Activated CD8-positive, alpha-beta memory T cell treated with anti-CD3 and anti-CD28 coated beads, Interleukin-2, amount 10 ng/mL, durations not matched to agents 7 days and 5 days (primary cell): Measurements from ENCODE around the gene EXT2. TPM values are rescaled to one million over a fixed set of nuclear protein-coding genes. Genes with fewer than 3 reads are reported as not detected.

Source experiments
- ATAC-seq: fragments of 150-1000 bp; cut with Tn5 transposase; one replicate; pipeline ENCODE4 v1.10.0; 2021; ENCODE audit warnings: moderate library complexity
- CTCF ChIA-PET: fragments of 350-600 bp; sonication (Branson Sonifier 250); formaldehyde crosslinking; loops from one replicate; lab custom pipeline; 2021; ENCODE audit warnings: antibody characterized with exemption; lab: Charles Lee
- DNase-seq: peaks from one replicate; pipeline ENCODE4 v3.0.0-alpha.2; 2020
- H3K27ac Mint-ChIP-seq: one replicate; pipeline ENCODE4 v1.8.0; 2021; ENCODE audit warnings: mild to moderate bottlenecking, mixed read lengths
- H3K27me3 Mint-ChIP-seq: one replicate; pipeline ENCODE4 v1.8.0; 2021; ENCODE audit warnings: mixed read lengths
- H3K36me3 Mint-ChIP-seq: one replicate; pipeline ENCODE4 v1.8.0; 2021; ENCODE audit warnings: mild to moderate bottlenecking, mixed read lengths
- H3K4me1 Mint-ChIP-seq: one replicate; pipeline ENCODE4 v1.8.0; 2021; ENCODE audit warnings: mixed read lengths
- H3K4me3 Mint-ChIP-seq: one replicate; pipeline ENCODE4 v1.8.0; 2021; ENCODE audit warnings: mild to moderate bottlenecking, moderate library complexity, mixed read lengths
- H3K9me3 Mint-ChIP-seq: one replicate; pipeline ENCODE4 v1.8.0; 2022; ENCODE audit warnings: low read depth, mixed read lengths
- total RNA-seq, 2 experiments: library from RNA; stranded (reverse); gene quantifications; one replicate each; pipeline ENCODE4 v1.2.3, GENCODE V29; 2021

The EXT2 gene
- total RNA-seq, 2 experiments from 2014 or later: 21.5 to 26.1 TPM

DNA sequence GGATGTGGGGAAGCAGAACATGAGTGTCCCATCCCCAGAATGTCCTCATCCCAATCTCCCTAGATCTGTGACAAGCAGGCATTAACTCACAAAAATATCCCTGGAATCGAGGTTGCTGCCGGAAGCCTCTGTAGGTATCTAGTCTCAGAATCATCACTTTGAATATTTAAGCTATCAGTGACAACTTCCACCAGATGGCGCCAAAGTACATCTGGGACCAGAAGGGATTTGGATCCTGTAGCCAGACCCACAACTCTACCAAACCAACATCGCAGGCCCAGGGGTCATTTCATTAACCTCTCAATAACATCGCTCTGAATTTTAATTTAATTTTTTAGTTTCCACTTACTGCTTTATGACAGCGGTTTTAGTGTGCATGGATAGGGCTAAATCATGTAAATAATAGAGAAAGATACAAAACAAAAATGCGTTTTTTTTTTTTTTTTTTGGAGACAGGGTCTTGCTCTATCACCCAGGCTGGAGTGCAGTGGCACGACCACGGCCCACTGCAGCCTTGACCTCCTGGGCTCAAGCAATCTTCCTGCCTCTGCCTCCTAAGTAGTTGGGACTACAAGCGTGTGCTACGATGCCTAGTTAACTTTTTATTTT, 1.1 kb upstream of the EXT2 start:
- Mint-ChIP-seq H3K4me1 (peaks cover 34% of the 10 kb centered on the region), H3K27ac (peak overlapping the region; percentile 34), H3K27me3 (peaks cover 14% of the 10 kb centered on the region), H3K9me3 (no peaks in the 10 kb centered on the region), H3K36me3 (peaks cover 5% of the 10 kb centered on the region), H3K4me3 (peak overlapping the region; percentile 55)
- CTCF ChIA-PET: interaction anchor here (0.6 to 5.4 kb wide), 29 partner anchors 10 to 816 kb away, joined by 3 to 88 read pairs (median 3); partner anchors contain the start of gene ACCS
- ATAC-seq (peak; percentile 43), DNase-seq (peak; percentile 86)

DNA sequence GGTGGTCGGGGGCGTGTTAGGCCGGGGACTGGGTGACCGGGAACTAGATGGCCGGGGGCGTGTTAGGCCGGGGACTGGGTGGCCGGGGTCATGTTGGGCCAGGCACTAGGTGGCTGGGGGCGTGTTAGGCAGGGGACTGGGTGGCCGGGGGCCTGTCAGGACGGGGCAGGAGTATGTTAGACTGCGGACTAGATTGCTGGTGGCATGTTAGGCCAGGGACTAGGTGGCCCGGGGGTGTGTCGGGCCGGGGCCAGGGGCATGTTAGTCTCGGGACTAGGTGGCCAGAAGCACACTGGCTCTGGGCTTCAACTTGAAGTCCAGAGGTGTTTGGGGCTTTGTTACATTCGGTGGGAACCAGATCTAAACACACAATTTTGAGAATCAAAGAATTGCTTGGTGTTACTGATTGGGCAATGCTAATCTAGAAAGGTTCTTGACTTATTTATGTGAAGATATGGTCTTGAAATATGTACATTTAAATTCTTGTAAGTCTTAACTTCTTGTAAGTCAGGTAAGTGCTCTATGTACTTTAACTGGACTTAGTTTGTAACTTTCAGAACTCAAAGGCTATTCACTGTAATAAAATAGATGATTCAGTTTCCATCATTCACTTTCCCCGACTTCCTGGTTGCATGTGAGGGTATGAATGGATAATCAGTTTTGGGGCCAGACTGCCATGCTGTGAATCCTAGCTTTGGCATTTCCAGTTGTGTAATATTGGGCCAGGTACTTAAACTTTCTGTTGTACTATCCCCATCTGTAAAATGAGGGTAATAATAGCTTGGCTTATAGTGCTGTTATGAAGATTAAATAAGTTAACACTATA, 1.1 kb downstream of the EXT2 start:
- no peak for ATAC-seq
- peak overlapping the region; percentile 3 for H3K27ac Mint-ChIP-seq
- H3K9me3 Mint-ChIP-seq: no peaks in the 10 kb centered on the region
- peaks cover 9% of the 10 kb centered on the region for H3K27me3 Mint-ChIP-seq
- H3K4me1 Mint-ChIP-seq: peaks cover 23% of the 10 kb centered on the region
- no peak for DNase-seq
- peak overlapping the region; percentile 78 for H3K4me3 Mint-ChIP-seq
- CTCF ChIA-PET: interaction anchor here (0.6 to 1.7 kb wide), 4 partner anchors 11 to 427 kb away, joined by 3 to 4 read pairs (median 3); no protein-coding TSS in a partner anchor
- H3K36me3 Mint-ChIP-seq: peaks cover 3% of the 10 kb centered on the region

DNA sequence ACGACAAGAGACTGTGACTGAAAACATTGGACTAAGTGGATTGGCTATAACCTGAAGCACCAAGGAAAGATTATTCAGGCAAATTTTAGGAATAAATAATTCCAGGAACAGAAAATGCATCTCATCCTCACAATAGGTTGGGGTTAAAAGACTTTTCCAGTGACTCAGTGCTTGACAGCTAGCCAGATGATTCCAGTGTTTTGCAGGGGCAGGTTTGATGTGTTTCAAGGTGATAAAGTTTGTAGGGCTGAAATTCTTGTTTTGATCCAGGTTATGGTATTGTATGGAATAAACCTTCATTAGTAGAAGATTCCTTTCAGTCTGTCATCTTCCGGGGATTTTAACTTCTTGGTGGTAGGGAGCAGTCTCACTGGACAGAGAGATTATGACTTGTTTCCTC, 2.3 kb downstream of the EXT2 start:
- DNase-seq (no peak), ATAC-seq (no peak)
- Mint-ChIP-seq H3K4me3 (no peak overlapping the region), H3K27ac (no peak overlapping the region), H3K27me3 (peaks cover 4% of the 10 kb centered on the region), H3K9me3 (no peaks in the 10 kb centered on the region), H3K36me3 (peaks cover 3% of the 10 kb centered on the region), H3K4me1 (peaks cover 25% of the 10 kb centered on the region)
- CTCF ChIA-PET: interaction anchor here (1.2 to 1.7 kb wide), 3 partner anchors 9 to 426 kb away, joined by 3 to 4 read pairs (median 3); no protein-coding TSS in a partner anchor

DNA sequence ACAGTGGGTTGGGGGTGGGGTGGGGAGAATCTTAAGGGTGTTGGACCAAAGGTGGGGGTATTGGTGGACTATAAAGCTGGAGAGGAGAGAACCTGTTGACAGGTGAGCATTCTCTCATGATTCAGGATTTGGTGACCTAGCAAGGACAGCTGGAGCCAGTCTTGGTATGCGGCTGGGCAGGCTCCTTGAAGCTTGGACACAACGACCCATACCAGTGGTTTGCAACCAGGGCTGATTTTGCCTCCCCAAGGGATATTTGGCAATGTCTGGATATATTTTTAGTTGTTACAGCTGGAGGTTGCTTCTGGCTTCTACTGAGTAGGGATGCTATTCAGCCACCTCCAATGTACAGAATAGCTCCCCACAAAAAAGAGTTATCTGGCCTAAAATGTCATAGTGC, 5.6 kb downstream of the EXT2 start:
- ATAC-seq: no peak
- CTCF ChIA-PET: interaction anchor here (1.1 to 1.3 kb wide), 2 partner anchors 19 to 21 kb away, joined by 3 read pairs; no protein-coding TSS in a partner anchor
- Mint-ChIP-seq H3K27me3 (no peaks in the 10 kb centered on the region), H3K4me3 (no peak overlapping the region), H3K27ac (no peak overlapping the region), H3K4me1 (peaks cover 20% of the 10 kb centered on the region), H3K36me3 (peaks cover 3% of the 10 kb centered on the region), H3K9me3 (no peaks in the 10 kb centered on the region)
- no peak for DNase-seq

DNA sequence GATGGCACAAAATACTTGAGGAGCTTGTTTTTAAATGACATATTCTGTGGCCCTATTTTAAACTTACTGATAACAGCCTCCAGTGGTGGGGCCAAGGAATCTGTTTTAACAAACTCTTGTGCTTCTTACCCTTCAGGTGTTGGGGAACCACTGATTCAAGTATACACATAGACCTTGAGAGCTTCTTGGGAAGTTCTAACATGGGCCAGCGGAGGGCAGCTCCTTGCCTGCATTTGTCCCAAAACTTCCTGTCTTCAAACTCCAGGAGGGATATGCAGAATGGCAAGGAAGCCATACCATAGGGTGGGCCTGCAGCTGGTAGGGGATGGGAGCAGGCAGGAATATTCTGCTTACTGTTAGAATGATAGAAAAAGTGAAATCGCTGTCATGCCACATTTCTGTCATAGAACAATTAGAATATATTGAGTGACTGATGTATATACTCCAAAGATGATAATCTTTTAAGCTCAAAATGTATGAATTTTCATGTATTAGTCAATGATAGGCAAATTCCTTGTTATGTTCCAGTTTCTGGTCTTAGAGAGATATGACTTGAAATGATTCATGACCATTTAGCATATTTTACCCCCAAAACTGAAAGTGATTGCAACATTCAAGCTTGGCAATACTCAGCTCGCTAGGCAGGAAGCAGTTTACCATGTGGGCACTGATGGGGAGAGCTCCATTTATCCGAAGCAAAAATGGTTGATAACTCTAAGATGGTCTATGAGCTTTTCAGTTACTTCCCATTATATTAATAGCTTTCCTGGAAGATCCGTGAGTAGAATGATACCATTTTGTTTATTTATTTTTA, 9.2 kb downstream of the EXT2 start:
- DNase-seq (no peak), ATAC-seq (no peak)
- no peak overlapping the region for H3K27ac Mint-ChIP-seq
- H3K4me1 Mint-ChIP-seq: peaks cover 9% of the 10 kb centered on the region
- H3K36me3 Mint-ChIP-seq: no peaks in the 10 kb centered on the region
- H3K4me3 Mint-ChIP-seq: no peak overlapping the region
- H3K9me3 Mint-ChIP-seq: no peaks in the 10 kb centered on the region
- no peaks in the 10 kb centered on the region for H3K27me3 Mint-ChIP-seq
- CTCF ChIA-PET: interaction anchor here (1.1 to 6.4 kb wide), 4 partner anchors 11 to 452 kb away, joined by 3 to 88 read pairs (median 4); partner anchors contain the start of gene EXT2

DNA sequence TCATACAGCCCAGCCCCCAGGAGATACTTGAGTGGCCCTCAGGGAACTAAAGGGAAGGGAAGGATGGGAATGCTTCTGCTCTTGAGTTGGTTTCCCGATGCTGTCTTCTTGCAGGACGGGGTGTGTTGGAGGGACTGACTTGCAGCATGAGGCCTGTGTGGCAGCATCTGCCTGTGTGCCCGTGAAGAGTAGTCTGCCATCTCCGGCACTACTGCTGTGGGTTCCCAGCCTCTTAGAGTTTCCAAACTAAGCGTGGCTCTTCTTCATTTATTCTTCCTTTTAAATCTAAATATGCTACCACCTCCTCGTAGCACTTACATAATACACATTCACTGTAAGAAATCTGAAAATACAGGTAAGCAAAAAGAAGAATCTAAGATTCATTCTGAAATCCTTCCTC, 12.8 kb downstream of the EXT2 start:
- DNase-seq (no peak), ATAC-seq (no peak)
- H3K27ac Mint-ChIP-seq: no peak overlapping the region
- peaks cover 14% of the 10 kb centered on the region for H3K4me1 Mint-ChIP-seq
- no peak overlapping the region for H3K4me3 Mint-ChIP-seq
- H3K9me3 Mint-ChIP-seq: no peaks in the 10 kb centered on the region
- CTCF ChIA-PET: interaction anchor here (6.4 kb wide), 1 partner anchor 15 kb away, joined by 88 read pairs; the partner anchor contains the start of gene EXT2
- peaks cover 5% of the 10 kb centered on the region for H3K36me3 Mint-ChIP-seq
- H3K27me3 Mint-ChIP-seq: no peaks in the 10 kb centered on the region

DNA sequence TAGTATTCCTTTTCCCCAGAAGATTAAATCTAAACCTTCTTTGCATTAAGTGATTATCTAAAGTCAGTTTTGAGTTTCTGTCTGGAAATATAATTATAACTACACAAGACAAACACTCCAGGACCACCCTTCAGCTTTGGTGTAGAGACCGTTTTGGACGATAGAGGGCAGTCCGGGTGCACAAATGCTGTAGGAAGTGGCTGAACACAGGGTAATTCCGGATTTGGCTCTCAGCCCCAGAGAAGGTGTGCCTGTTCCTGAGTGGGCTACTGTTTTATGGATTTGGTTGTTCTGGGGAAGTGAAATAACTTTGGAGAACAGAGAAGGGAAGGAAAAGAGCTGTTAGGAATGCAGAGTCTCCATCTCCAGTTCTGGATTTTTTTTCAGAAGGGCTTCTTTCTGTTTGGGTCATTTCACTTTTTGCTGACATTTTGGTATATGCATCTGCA, 14.8 kb downstream of the EXT2 start:
- Mint-ChIP-seq H3K4me3 (no peak overlapping the region), H3K36me3 (peaks cover 11% of the 10 kb centered on the region), H3K4me1 (peaks cover 8% of the 10 kb centered on the region), H3K27me3 (no peaks in the 10 kb centered on the region), H3K9me3 (no peaks in the 10 kb centered on the region), H3K27ac (peak overlapping the region; percentile 45)
- ATAC-seq (peak; percentile 99), DNase-seq (peak; percentile 79)
- CTCF ChIA-PET: interaction anchor here (1.0 to 2.5 kb wide), 11 partner anchors 10 to 423 kb away, joined by 3 to 13 read pairs (median 5); partner anchors contain the start of genes ACCS and EXT2

DNA sequence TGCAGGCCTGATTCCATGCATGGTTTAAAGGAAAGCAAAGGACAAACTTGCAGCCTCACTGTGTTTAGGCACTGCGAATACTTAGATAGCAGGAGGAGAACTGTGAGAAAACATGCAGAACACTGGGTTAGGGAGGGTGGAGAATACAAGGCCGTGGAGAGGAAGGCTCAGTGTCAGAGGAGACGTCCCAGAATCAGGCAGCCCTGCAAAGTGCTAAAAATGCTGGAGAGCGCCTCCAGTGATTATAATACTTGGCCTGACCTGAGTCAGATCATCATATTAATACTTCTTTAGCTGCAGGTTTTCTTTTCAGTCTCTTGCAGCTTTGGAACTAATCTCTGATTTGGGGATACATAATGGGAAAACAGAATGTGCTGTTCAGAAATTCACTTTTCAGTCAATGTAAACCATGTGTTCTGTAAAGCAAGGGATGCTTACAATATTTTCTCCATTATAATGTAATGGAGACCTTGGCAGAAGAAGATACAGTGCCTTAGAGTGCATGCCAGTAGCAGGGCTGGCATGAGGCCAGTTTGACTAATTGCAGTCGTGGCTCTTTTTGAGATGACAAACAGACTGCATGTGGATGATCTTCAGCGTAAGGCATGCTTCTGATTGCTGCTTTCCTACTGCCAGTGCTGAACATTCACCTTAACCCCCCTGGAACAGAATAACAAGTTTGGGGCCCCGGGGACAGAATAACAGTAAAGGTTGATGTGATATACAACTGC, 16.8 kb downstream of the EXT2 start:
- peaks cover 24% of the 10 kb centered on the region for H3K36me3 Mint-ChIP-seq
- CTCF ChIA-PET: interaction anchor here (1.0 to 1.9 kb wide), 3 partner anchors 15 to 411 kb away, joined by 3 to 5 read pairs (median 4); no protein-coding TSS in a partner anchor

DNA sequence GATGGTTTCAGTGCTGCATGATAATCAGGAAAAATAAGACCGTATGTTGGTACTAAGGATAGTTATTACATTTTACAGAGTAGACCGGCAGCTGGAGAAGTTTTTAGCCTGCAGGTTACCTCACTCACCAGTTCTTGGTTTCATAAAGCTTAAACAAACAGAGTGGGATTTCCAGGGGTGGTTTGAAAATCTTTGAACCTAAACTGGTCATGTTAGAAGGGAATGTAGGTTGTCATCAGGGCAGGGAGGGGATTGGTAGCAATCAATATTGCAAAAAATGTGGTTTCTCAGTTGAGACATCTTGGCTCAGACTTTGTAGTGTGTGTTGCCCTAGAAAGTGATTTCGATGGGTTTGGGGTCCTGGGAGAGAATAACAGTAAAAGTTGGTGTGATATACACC, 17.5 kb downstream of the EXT2 start:
- Mint-ChIP-seq H3K27ac (no peak overlapping the region), H3K4me3 (no peak overlapping the region), H3K9me3 (no peaks in the 10 kb centered on the region), H3K27me3 (no peaks in the 10 kb centered on the region), H3K36me3 (peaks cover 28% of the 10 kb centered on the region), H3K4me1 (peaks cover 6% of the 10 kb centered on the region)
- no peak for ATAC-seq
- DNase-seq: no peak
- CTCF ChIA-PET: interaction anchor here (1.0 kb wide), 1 partner anchor 16 kb away, joined by 3 read pairs; no protein-coding TSS in a partner anchor

More for the DNA sequence above, 16.8 kb downstream of the EXT2 start:
- ATAC-seq (no peak), DNase-seq (no peak)
- Mint-ChIP-seq H3K4me3 (no peak overlapping the region), H3K4me1 (peaks cover 6% of the 10 kb centered on the region), H3K27me3 (no peaks in the 10 kb centered on the region), H3K9me3 (no peaks in the 10 kb centered on the region), H3K27ac (no peak overlapping the region)

DNA sequence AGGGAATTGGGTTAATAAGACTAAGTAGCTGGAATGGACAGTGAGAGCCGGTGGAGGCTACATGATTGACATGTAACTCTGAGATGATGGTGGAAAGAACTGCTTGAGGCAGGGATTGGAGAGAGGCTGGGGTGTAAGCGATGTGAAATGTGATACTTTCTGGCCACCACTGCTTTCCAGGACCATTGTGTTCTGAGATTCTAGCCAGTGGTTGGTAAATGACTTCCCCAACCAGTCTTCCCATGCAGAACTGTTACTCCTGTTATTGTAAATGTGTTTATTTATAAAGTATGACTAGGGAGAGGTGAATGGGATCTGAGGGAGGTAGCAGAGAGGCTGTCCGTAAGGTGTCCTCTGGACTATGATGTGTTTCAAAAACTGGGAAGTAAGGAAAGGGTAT, 18.1 kb downstream of the EXT2 start:
- Mint-ChIP-seq H3K9me3 (no peaks in the 10 kb centered on the region), H3K4me1 (peaks cover 6% of the 10 kb centered on the region), H3K36me3 (peaks cover 28% of the 10 kb centered on the region), H3K27ac (no peak overlapping the region), H3K27me3 (no peaks in the 10 kb centered on the region), H3K4me3 (no peak overlapping the region)
- no peak for ATAC-seq
- no peak for DNase-seq
- CTCF ChIA-PET: interaction anchor here (1.0 kb wide), 1 partner anchor 16 kb away, joined by 3 read pairs; no protein-coding TSS in a partner anchor

DNA sequence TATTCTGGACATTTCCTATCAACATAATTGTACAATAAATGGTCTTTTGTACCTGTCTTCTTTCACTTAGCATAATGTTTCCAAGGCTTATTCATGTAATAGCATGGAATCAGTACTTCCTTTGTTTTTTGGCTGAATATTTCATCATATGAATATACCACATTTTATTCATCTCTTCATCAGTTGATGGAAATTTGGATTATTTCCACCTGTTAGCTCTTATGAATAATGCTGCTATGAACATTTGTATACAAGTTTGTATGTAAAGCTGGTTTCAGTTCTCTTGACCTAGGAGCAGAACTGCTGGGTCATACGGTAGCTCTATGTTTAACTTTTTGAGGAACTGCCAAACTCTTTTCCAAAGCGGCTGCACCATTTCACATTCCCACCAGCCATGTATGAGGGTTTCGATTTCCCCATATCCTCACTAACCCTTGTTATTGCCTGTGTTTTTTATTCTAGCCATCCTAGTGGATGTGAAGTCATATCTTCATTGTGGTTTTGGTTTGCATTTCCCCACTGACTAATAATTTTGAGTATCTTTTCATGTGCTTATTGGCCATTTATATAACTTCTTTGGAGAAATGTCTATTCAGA, 20.9 kb downstream of the EXT2 start:
- CTCF ChIA-PET: interaction anchor here (0.6 to 1.2 kb wide), 3 partner anchors 11 to 157 kb away, joined by 3 read pairs; no protein-coding TSS in a partner anchor
- Mint-ChIP-seq H3K36me3 (peaks cover 29% of the 10 kb centered on the region), H3K9me3 (no peaks in the 10 kb centered on the region), H3K4me1 (no peaks in the 10 kb centered on the region), H3K27me3 (no peaks in the 10 kb centered on the region), H3K27ac (no peak overlapping the region), H3K4me3 (no peak overlapping the region)
- ATAC-seq: no peak
- DNase-seq: no peak

DNA sequence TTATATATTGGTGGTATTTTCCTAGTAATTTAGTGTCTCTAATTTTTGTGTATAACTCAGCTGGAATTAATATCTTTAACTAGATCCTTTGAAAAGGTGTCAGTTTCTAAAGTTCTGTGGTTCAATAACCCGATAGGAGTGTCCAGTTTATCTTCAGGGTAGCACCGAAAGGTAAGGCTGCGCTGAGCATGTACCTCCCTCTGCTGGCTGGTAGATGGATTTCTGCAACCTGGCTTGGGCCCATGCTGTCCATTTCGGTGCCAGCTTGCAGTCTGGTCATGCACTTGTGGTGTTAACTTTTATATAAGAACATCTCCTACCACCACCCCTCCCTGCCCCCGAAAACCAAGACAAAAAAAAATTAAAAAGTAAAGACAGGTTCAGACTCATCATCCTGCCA, 24.7 kb downstream of the EXT2 start:
- H3K4me3 Mint-ChIP-seq: no peak overlapping the region
- no peak for DNase-seq

More for the DNA sequence above, 24.7 kb downstream of the EXT2 start:
- no peak for ATAC-seq
- Mint-ChIP-seq H3K9me3 (no peaks in the 10 kb centered on the region), H3K27ac (no peak overlapping the region), H3K4me1 (no peaks in the 10 kb centered on the region), H3K27me3 (no peaks in the 10 kb centered on the region), H3K36me3 (peaks cover 26% of the 10 kb centered on the region)
- CTCF ChIA-PET: interaction anchor here (1.0 to 3.1 kb wide), 4 partner anchors 10 to 26 kb away, joined by 3 to 21 read pairs (median 4); partner anchors contain the start of gene EXT2
